GM12878 (cell line): ENCODE data around the gene LGALS9. TPM values are rescaled to one million over a fixed set of nuclear protein-coding genes. Genes with fewer than 3 reads are reported as not detected.

Experiments used
- ATAC-seq: fragments of 200-7000 bp; cut with Tn5 transposase; 3 replicates; pipeline ENCODE4 v1.9.1; 2020; ENCODE audit warnings: mild to moderate bottlenecking, moderate library complexity
- BruUV-seq: library from RNA; stranded (reverse); fragments of 400-500 nt; replicated peaks from 2 replicates; lab custom pipeline; 2021; lab: Mats Ljungman, UMichigan
- CTCF ChIA-PET: fragments of 300-600 bp; sonication (Branson Sonifier 250); formaldehyde crosslinking; extraction: SDS; loops from one replicate; lab custom pipeline; 2021; ENCODE audit warnings: inconsistent platforms; lab: Yijun Ruan, JAX
- POLR2A ChIA-PET: fragments of 350-600 bp; formaldehyde crosslinking; extraction: SDS; loops from one replicate; lab custom pipeline; 2021; ENCODE audit warnings: inconsistent platforms; lab: Charles Lee
- RAD21 ChIA-PET: fragments of 300-600 bp; sonication (Branson Sonifier 250); formaldehyde crosslinking; loops from one replicate; lab custom pipeline; 2023; ENCODE audit warnings: antibody characterized with exemption; ENCODE audit not compliant: unreplicated experiment; lab: Charles Lee
- SMC1A ChIA-PET: fragments of 300-600 bp; sonication (Branson Sonifier 250); formaldehyde crosslinking; loops from one replicate; lab custom pipeline; 2023; ENCODE audit not compliant: unreplicated experiment, uncharacterized antibody; lab: Charles Lee
- DNase-seq: peaks from one replicate; pipeline ENCODE4 v3.0.0-alpha.2; 2011; ENCODE audit warnings: low read depth, low spot score
- FAIRE-seq: peaks from 3 replicates; lab custom pipeline; 2011; peaks lifted over from hg19 to GRCh38; lab: Jason Lieb, UNC
- H2AFZ ChIP-seq: 2 replicates; pipeline ENCODE4 v1.6.0; 2011; ENCODE audit warnings: low read depth, low read length, control low read depth; ENCODE audit not compliant: control insufficient read depth
- H3K27ac ChIP-seq: 2 replicates; pipeline ENCODE4 v1.5.1; 2011; ENCODE audit warnings: control low read depth; ENCODE audit not compliant: control insufficient read depth, insufficient read depth
- H3K27me3 ChIP-seq, 2 experiments: replicated peaks in 1 of 2; 2 replicates each; pipeline versions ENCODE4 v1.6.0 to v1.6.1; 2011; ENCODE audit warnings: low read length in 1 of 2; ENCODE audit not compliant: control insufficient read depth in 2 of 2, insufficient read depth in 2 of 2
- H3K36me3 ChIP-seq, 2 experiments: 2 replicates each; pipeline ENCODE4 v1.5.1; 2011; ENCODE audit warnings: low read length in 1 of 2; ENCODE audit not compliant: control insufficient read depth in 2 of 2, insufficient read depth in 2 of 2
- H3K4me1 ChIP-seq: 2 replicates; pipeline ENCODE4 v1.6.1; 2011; ENCODE audit warnings: mild to moderate bottlenecking, low read length, moderate library complexity, mixed read lengths; ENCODE audit not compliant: control insufficient read depth, insufficient read depth
- H3K4me2 ChIP-seq: 2 replicates; pipeline ENCODE4 v1.6.0; 2011; ENCODE audit warnings: control low read depth; ENCODE audit not compliant: control insufficient read depth, insufficient read depth
- H3K4me3 ChIP-seq: fragments of 200-600 bp; sonication (generic); 2 replicates; pipeline ENCODE4 v1.5.1; 2016
- H3K79me2 ChIP-seq: 2 replicates; pipeline ENCODE4 v1.6.0; 2011; ENCODE audit warnings: low read length; ENCODE audit not compliant: control insufficient read depth, insufficient read depth
- H3K9ac ChIP-seq: 2 replicates; pipeline ENCODE4 v1.8.0; 2011; ENCODE audit warnings: low read length, control low read depth, mixed read lengths; ENCODE audit not compliant: control insufficient read depth, insufficient read depth
- H3K9me3 ChIP-seq: replicated peaks from 3 replicates; pipeline ENCODE4 v1.5.1; 2011; ENCODE audit warnings: mild to moderate bottlenecking, low read length; ENCODE audit not compliant: control insufficient read depth, insufficient read depth
- H4K20me1 ChIP-seq: 2 replicates; pipeline ENCODE4 v1.6.0; 2011; ENCODE audit not compliant: control insufficient read depth, insufficient read depth
- ASH2L ChIP-seq: fragments of 300-600, 200-600 bp; sonication (generic); IDR thresholded peaks from 2 replicates; pipeline ENCODE4 v1.6.1; 2017; ENCODE audit warnings: low read depth, mild to moderate bottlenecking, borderline replicate concordance
- EGR1 ChIP-seq, 2 experiments: IDR thresholded peaks; 1 replicate in 1 of 2; 2 replicates in 1 of 2; pipeline ENCODE4 v1.6.1; 2011 to 2012; ENCODE audit warnings: low read depth in 2 of 2, low read length in 2 of 2, borderline replicate concordance in 1 of 2, mild to moderate bottlenecking in 1 of 2, moderate library complexity in 1 of 2
- FOS ChIP-seq: IDR thresholded peaks from 3 replicates; pipeline ENCODE4 v1.6.1; 2011; ENCODE audit warnings: borderline replicate concordance; ENCODE audit not compliant: insufficient read length; ENCODE audit errors: extremely low read depth
- FOXK2 ChIP-seq: fragments of 450-650 bp; IDR thresholded peaks from 2 replicates; pipeline ENCODE4 v1.6.1; 2017; ENCODE audit warnings: mild to moderate bottlenecking, moderate library complexity
- IKZF1 ChIP-seq: fragments of 450-650 bp; conservative IDR thresholded peaks from 2 replicates; pipeline ENCODE4 v1.6.1; 2017; ENCODE audit warnings: antibody characterized with exemption, mild to moderate bottlenecking
- MTA3 ChIP-seq: IDR thresholded peaks from 2 replicates; pipeline ENCODE4 v1.6.1; 2012; ENCODE audit warnings: low read length, inconsistent platforms, borderline replicate concordance
- MYB ChIP-seq: fragments of 150-350 bp; IDR thresholded peaks from 2 replicates; pipeline ENCODE4 v1.6.1; 2014; ENCODE audit warnings: mild to moderate bottlenecking, low read depth, low read length, borderline replicate concordance
- NFYA ChIP-seq: IDR thresholded peaks from 2 replicates; pipeline ENCODE4 v1.6.1; 2011; ENCODE audit warnings: low read depth, mild to moderate bottlenecking, low read length, improper control_type of control experiment, borderline replicate concordance
- PAX5 ChIP-seq: IDR thresholded peaks from 2 replicates; pipeline ENCODE4 v1.6.1; 2011; ENCODE audit warnings: low read depth, low read length, borderline replicate concordance
- POLR2AphosphoS2 ChIP-seq: IDR thresholded peaks from 2 replicates; pipeline ENCODE4 v1.6.1; 2011; ENCODE audit warnings: low read depth, mild to moderate bottlenecking, low read length, improper control_type of control experiment, moderate library complexity
- POU2F2 ChIP-seq: IDR thresholded peaks from 3 replicates; pipeline ENCODE4 v1.6.1; 2011; ENCODE audit warnings: low read depth, mild to moderate bottlenecking, low read length, borderline replicate concordance
- RAD51 ChIP-seq: fragments of 450-650 bp; IDR thresholded peaks from 2 replicates; pipeline ENCODE4 v1.6.1; 2016; ENCODE audit warnings: moderate library complexity, mild to moderate bottlenecking, inconsistent platforms
- SIN3A ChIP-seq: IDR thresholded peaks from 2 replicates; pipeline ENCODE4 v1.6.1; 2012; ENCODE audit warnings: low read depth, low read length, improper control_type of control experiment
- SKIL ChIP-seq: fragments of 450-650 bp; IDR thresholded peaks from 2 replicates; pipeline ENCODE4 v1.6.1; 2017; ENCODE audit warnings: mild to moderate bottlenecking, low read depth, inconsistent platforms; ENCODE audit not compliant: poor library complexity, severe bottlenecking
- TCF7 ChIP-seq: IDR thresholded peaks from 2 replicates; pipeline ENCODE4 v1.6.1; 2014; ENCODE audit warnings: antibody characterized with exemption, borderline replicate concordance
- WGBS: methylation state at CpG from one replicate; pipeline ENCODE4 v1.1.6; 2016; ENCODE audit warnings: low lambda C conversion rate; ENCODE audit not compliant: insufficient replicate concordance, insufficient coverage; ENCODE audit errors: missing lambda C conversion rate; 5-methylcytosine and 5-hydroxymethylcytosine counted together
- in situ Hi-C: fragments of 300-500 bp; cut with MboI; formaldehyde crosslinking; loops from 9 replicates; pipeline ENCODE4 v1.14.3; 2018; ENCODE audit warnings: mixed read lengths
- intact Hi-C: fragments of 100-400 bp; cut with micrococcal nuclease; formaldehyde crosslinking; loops from one replicate; pipeline ENCODE4 v1.14.2; 2022; ENCODE audit not compliant: unreplicated experiment
- polyA plus RNA-seq, 11 experiments: library from polyadenylated mRNA; depleted of rRNA in 4 of 11; unstranded in 6 of 11; stranded (reverse) in 5 of 11; fragments of >200 nt; fragmentation: Nextera tagmentation in 4 of 11; fragmentation: Illumina TruSeq in 1 of 11; extraction: Ambion mirVana in 4 of 11; extraction: Trizol in 1 of 11; gene quantifications; 1 replicate in 1 of 11; 2 replicates in 10 of 11; pipeline versions ENCODE4 v1.2.1 to v1.2.3, GENCODE V29; 2011 to 2016; ENCODE audit warnings: inconsistent platforms in 2 of 11, missing spikeins in 2 of 11, low read depth in 1 of 11
- total RNA-seq, 4 experiments: library from RNA; depleted of rRNA in 3 of 4; stranded (reverse); fragments of >200 nt in 3 of 4; fragmentation: Illumina TruSeq in 1 of 4; extraction: Trizol in 1 of 4; gene quantifications; 2 replicates each; pipeline versions ENCODE4 v1.2.1 to v1.2.3, GENCODE V29; 2013 to 2021
- TF ChIP-seq, protein P1 (sequence below): fragments of 450-650 bp; conservative IDR thresholded peaks from 2 replicates; pipeline ENCODE4 v1.6.1; 2017; ENCODE audit warnings: mild to moderate bottlenecking, moderate library complexity
- TF ChIP-seq, protein P2 (sequence below): IDR thresholded peaks from 2 replicates; pipeline ENCODE4 v1.6.1; 2011; ENCODE audit warnings: borderline replicate concordance, low read depth, mild to moderate bottlenecking, moderate library complexity, low read length; ENCODE audit not compliant: insufficient read depth, poor library complexity, severe bottlenecking

The LGALS9 gene
- total and polyA plus RNA-seq, 10 of the 15 experiments (the other 5 are each of a cell fraction or from before 2014, with no cell fraction given): 22.5 to 294 (median 155) TPM

GRCh38 chr17:27613433-27613832 lies 17.6 kb upstream of the LGALS9 start (continued):
- TF ChIP-seq MYB (no peak), IKZF1 (no peak), NFYA (no peak)
- TF ChIP-seq, protein P1, sequence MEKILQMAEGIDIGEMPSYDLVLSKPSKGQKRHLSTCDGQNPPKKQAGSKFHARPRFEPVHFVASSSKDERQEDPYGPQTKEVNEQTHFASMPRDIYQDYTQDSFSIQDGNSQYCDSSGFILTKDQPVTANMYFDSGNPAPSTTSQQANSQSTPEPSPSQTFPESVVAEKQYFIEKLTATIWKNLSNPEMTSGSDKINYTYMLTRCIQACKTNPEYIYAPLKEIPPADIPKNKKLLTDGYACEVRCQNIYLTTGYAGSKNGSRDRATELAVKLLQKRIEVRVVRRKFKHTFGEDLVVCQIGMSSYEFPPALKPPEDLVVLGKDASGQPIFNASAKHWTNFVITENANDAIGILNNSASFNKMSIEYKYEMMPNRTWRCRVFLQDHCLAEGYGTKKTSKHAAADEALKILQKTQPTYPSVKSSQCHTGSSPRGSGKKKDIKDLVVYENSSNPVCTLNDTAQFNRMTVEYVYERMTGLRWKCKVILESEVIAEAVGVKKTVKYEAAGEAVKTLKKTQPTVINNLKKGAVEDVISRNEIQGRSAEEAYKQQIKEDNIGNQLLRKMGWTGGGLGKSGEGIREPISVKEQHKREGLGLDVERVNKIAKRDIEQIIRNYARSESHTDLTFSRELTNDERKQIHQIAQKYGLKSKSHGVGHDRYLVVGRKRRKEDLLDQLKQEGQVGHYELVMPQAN: no peak
- TF ChIP-seq, all 136 proteins: peak for 0

GRCh38 chr17:27615121-27615520 lies 15.9 kb upstream of the LGALS9 start:
- ChIA-PET SMC1A (interaction anchor here (2.9 kb wide), 1 partner anchor 36 kb away, joined by 16 read pairs; no protein-coding TSS in a partner anchor), RAD21 (interaction anchor here (1.4 to 1.6 kb wide), 2 partner anchors 17 to 19 kb away, joined by 3 read pairs; no protein-coding TSS in a partner anchor), CTCF (interaction anchor here (0.6 to 1.8 kb wide), 3 partner anchors 12 to 220 kb away, joined by 4 to 14 read pairs (median 4); no protein-coding TSS in a partner anchor), POLR2A (no interaction called here)
- H3K79me2 ChIP-seq: no peaks in the 10 kb centered on the region
- no TSS peak for BruUV-seq
- H4K20me1 ChIP-seq: no peaks in the 10 kb centered on the region
- H3K9ac ChIP-seq: no peak overlapping the region
- peaks cover 5% of the 10 kb centered on the region; the same call in 1 of the 2 replicates for H3K4me1 ChIP-seq
- in situ Hi-C loops (no loop called here), intact Hi-C loops (no loop called here)
- WGBS: 100% methylated on average over 1 of the region's 1 CpG
- no peak overlapping the region for H3K4me3 ChIP-seq
- ATAC-seq (no peak), FAIRE-seq (no peak), DNase-seq (no peak)
- no peak overlapping the region for H2AFZ ChIP-seq
- no peak overlapping the region for H3K27ac ChIP-seq
- H3K27me3 ChIP-seq: no peaks in the 10 kb centered on the region
- H3K4me2 ChIP-seq: no peak overlapping the region
- H3K9me3 ChIP-seq: no peaks in the 10 kb centered on the region
- peaks cover 22 to 30% of the 10 kb centered on the region in 2 experiments for H3K36me3 ChIP-seq
- TF ChIP-seq MTA3: no peak
- TF ChIP-seq PAX5: no peak
- no peak for TF ChIP-seq POU2F2
- no peak for TF ChIP-seq SKIL
- TF ChIP-seq FOXK2: no peak
- TF ChIP-seq POLR2AphosphoS2: no peak
- TF ChIP-seq TCF7: no peak
- TF ChIP-seq RAD51: no peak
- no peak for TF ChIP-seq FOS
- no peak for TF ChIP-seq EGR1 (IDR thresholded peaks at IDR 0.05; ENCODE audit: borderline replicate concordance in 1 of 2, low read depth in 2 of 2, low read length in 2 of 2)
- no peak for TF ChIP-seq ASH2L
- TF ChIP-seq SIN3A: no peak
- TF ChIP-seq, protein P2, sequence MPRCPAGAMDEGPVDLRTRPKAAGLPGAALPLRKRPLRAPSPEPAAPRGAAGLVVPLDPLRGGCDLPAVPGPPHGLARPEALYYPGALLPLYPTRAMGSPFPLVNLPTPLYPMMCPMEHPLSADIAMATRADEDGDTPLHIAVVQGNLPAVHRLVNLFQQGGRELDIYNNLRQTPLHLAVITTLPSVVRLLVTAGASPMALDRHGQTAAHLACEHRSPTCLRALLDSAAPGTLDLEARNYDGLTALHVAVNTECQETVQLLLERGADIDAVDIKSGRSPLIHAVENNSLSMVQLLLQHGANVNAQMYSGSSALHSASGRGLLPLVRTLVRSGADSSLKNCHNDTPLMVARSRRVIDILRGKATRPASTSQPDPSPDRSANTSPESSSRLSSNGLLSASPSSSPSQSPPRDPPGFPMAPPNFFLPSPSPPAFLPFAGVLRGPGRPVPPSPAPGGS: no peak
